GM19025 (cell line): ENCODE measurements around the gene KIN.
"Not testable (repeated sequence)": the region's sequence is repeated elsewhere in the genome, so short reads cannot be mapped to it uniquely, and the experiment has no call there.

Experiments
- ATAC-seq: cut with Tn5 transposase; IDR thresholded peaks from one replicate; pipeline ENCODE4 v1.9.1; 2021; ENCODE audit warnings: mild to moderate bottlenecking, low read depth, moderate library complexity; ENCODE audit not compliant: unreplicated experiment

The KIN gene

GRCh38 chr10:7787857-7788638, at the start of gene KIN, which contains the start of gene ATP5F1C:
KIN (minus strand) TSS chr10:7787993; CDS start chr10:7787933, 60 bp downstream.
ATP5F1C (plus strand) TSS chr10:7788177; CDS start chr10:7788208, 31 bp downstream.
- ATAC-seq: peak; percentile 93

- ATAC-seq: no peak
Measured at GRCh38 chr10:7836571-7836970, 48.8 kb upstream of the KIN start.

- no peak for ATAC-seq
Measured at GRCh38 chr10:7834262-7834661, 46.5 kb upstream of the KIN start.

- no peak for ATAC-seq
Measured at GRCh38 chr10:7833210-7833609, 45.4 kb upstream of the KIN start.

- no peak for ATAC-seq
Measured at GRCh38 chr10:7832060-7832459, 44.3 kb upstream of the KIN start.

GRCh38 chr10:7829289-7829834, 41.6 kb upstream of the KIN start:
- ATAC-seq: no peak

GRCh38 chr10:7826971-7827370, 39.2 kb upstream of the KIN start:
- ATAC-seq: no peak

GRCh38 chr10:7824251-7824650, 36.5 kb upstream of the KIN start:
- no peak for ATAC-seq

GRCh38 chr10:7819121-7819460, 31.3 kb upstream of the KIN start:
- ATAC-seq: peak; percentile 30

- ATAC-seq: peak; percentile 88
Measured at GRCh38 chr10:7818295-7819120, 30.7 kb upstream of the KIN start, which contains the start of gene TAF3. TAF3 (plus strand) TSS chr10:7818505; CDS start chr10:7818710, 205 bp downstream.

GRCh38 chr10:7817984-7818294, 30.1 kb upstream of the KIN start:
- no peak for ATAC-seq

- ATAC-seq: no peak
Measured at GRCh38 chr10:7817576-7817975, 29.8 kb upstream of the KIN start.

GRCh38 chr10:7813481-7813880, 25.7 kb upstream of the KIN start:
- no peak for ATAC-seq

- ATAC-seq: not testable (repeated sequence)
Measured at GRCh38 chr10:7811743-7812142, 23.9 kb upstream of the KIN start.

GRCh38 chr10:7811000-7811399, 23.2 kb upstream of the KIN start:
- no peak for ATAC-seq

- ATAC-seq: no peak
Measured at GRCh38 chr10:7810443-7810842, 22.6 kb upstream of the KIN start.

- no peak for ATAC-seq
Measured at GRCh38 chr10:7808686-7809267, 21.0 kb upstream of the KIN start.

- ATAC-seq: no peak
Measured at GRCh38 chr10:7804741-7805140, 16.9 kb upstream of the KIN start.

GRCh38 chr10:7804216-7804615, 16.4 kb upstream of the KIN start:
- ATAC-seq: no peak

GRCh38 chr10:7802606-7803005, 14.8 kb upstream of the KIN start:
- no peak for ATAC-seq

- no peak for ATAC-seq
Measured at GRCh38 chr10:7797582-7797981, 9.8 kb upstream of the KIN start.
